ENCODE measurements around the gene MCTP2.
"Not testable (repeated sequence)": the region's sequence is repeated elsewhere in the genome, so short reads cannot be mapped to it uniquely, and the experiment has no call there.

MCTP2 gene

GRCh38 chr15:94476686-94477085, 245.3 kb downstream of the MCTP2 start:
- DNase-seq = no peak

DNA sequence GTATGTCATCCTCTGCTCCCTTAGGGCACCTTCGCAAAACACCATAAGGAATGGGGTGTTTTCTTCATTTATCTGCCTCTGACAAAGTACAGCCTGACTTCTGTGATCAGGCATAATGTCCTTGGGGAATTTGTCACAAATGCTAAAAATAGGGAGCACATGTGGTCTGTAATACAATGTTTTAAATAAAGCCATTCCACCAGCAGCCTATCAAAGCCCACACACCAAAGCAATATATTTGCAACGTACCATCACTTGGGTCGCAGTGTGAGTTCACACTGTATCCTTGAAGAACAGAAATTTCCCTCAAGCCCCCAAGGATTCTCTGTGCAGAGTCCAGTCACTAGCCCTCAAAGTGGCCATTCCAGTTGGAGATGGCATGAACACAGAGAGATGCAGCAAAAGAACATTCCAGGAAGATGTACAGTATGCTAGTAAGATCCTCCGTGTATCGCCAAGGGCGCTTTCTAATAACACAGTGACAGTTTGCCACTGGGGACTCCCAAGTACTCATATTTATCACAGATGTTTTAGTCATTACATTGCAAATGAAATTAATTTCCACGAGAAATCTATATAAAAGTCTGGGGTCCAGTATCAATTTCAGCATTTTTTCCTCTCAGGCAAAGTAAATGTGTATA, 246.7 kb downstream of the MCTP2 start:
- no peak for DNase-seq

DNA sequence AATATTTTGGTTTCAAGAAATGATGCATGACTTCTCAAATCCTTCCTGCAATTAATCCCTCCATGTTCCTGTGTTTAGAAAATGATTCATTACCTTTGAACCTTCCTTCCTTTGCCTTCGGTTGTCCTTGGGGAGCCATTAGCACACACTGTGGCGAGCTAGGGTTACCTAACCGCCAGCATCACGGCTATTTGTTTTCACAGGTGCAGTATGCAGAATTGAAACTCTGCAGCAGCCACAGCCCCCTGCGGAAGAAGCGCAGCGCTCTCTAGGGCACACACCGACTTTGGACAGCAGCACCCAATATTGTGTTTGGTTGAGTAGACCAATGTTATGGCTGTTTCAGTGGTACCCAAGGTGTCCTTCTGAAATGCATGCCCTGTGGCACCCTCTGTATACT, 247.4 kb downstream of the MCTP2 start:
- DNase-seq = no peak

- no peak for DNase-seq
Measured at GRCh38 chr15:94480289-94480834, 249.0 kb downstream of the MCTP2 start.

- no peak for DNase-seq
Measured at GRCh38 chr15:94485148-94485719, 253.9 kb downstream of the MCTP2 start.

DNA sequence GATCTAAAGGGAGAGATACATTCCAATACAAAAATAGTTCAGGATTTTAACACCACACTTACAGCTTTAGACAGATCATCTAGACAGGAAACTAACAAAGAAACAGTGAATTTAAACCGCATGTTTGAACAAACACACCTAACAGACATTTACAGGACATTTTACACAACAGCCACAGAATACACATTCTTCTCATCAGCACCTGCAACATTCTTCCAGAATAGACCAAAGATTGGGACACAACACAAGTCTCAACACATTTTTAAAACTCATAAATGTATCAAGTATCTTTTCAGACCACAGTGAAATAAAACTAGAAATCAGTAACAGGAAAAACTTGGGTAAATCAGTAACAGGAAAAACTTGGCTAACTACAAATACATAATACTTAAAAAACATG, 256.3 kb downstream of the MCTP2 start:
- no peak for DNase-seq

DNA sequence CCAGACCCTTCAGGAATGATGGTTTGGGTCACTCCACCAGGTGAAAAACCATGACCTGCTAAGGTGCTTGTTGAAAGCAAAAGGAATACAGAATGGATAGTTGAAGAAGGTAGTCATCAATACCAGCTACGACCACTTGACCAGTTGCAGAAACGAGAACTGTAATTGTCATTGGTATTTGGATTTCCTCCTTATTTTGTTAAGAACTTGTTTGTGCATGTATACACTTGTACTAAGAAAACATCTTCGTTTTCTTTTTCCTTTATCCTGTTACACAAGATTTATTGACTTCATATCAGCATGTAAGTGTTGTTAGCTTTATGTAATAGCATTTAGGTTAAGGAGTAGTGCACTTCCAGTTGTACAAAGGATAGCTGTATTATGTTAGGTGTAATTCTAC, 261.8 kb downstream of the MCTP2 start:
- no peak for DNase-seq

DNA sequence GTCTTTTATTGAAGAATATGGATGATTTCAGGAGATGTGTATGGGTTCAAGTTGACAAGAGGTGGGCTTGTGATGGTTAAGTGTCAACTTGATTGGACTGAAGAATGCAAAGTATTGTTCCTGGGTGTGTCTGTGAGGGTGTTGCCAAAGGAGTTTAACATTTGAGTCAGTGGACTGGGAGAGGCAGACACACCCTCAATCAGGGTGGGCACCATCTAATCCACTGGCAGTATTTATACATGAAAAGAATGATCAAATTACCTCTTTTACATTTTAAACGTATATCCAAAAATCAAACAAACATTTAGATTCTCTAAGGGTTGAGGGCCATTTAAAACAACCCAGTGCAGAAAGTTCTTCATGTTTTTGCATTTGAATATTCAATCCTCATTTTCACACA, 262.2 kb downstream of the MCTP2 start:
- not testable (repeated sequence) for DNase-seq

DNA sequence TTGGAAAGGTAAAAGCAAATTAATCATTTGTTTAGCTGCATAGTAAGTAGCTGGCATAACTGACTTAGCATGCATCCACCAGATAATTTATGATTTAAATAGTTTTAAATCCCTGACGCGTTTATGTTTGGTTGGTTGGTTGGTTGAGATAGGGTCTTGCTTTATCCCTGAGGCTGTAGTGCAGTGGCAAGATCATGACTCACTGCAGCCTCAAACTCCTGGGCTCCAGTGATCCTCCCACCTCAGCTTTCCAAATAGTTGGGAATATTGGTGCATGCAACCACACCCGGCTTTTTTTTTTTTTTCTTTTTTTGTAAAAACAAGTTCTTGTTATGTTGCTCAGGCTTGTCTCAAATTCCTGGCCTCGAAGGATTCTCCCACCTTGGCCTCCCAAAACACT, 263.4 kb downstream of the MCTP2 start:
- no peak for DNase-seq

DNA sequence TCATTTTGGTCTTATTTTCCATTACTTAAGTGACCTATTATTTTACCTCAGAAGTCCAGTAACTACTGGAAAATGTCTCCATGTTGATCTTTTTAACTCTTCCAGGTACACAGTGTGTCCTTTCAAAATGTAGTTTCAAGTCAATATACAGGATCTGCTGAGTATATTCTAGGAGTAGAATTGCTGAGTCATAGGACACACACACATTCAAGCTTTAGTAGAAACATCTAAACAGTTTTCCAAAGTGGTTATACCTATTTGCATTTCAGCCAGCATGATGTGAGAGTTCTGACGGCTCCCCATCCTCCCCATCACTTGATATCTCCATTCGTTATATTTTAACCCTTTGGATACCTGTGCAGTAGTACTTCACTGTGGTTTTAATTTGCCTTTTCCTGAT, 271.9 kb downstream of the MCTP2 start:
- no peak for DNase-seq

- no peak for DNase-seq
Measured at GRCh38 chr15:94509259-94509658, 277.9 kb downstream of the MCTP2 start.

DNA sequence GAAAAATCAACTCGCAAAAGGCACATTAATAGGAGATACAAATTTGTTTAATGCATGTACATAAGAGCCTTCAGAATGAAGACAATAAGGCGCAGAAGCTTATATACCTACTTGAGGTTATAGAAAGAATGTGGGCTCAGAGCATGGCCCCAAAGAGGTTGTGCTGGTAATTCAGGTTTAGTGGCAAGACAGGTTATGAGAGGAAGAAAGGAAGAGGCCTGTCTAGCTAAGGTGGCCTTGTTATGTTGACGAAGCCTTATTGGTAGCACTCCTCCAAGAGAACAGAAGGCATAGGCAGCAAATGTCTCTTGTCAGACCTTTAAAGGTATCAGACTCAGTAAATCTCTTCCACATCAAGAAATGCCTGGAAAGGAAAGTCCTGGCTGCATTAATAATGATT, 290.8 kb downstream of the MCTP2 start:
- DNase-seq = no peak

GRCh38 chr15:94523873-94524272, 292.5 kb downstream of the MCTP2 start:
- DNase-seq = no peak

DNA sequence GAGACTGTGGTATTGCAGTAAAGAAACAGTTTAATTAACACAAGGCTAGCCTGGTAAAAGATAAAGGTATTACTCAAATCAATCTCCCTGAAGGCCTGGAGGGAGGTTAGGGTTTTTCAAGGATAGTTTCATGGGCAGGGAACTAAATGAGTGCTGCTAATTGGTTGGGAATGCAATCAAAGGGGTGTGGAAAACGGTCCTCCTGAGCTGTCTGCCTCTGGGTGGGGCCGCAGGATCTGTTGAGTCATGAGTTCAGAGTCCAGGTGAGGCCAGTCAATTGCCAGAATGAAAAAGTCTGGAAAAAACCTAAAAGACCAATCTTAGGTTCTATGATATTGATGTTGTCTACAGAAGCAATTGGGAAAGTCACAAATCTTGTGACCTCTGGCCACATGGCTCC, 293.2 kb downstream of the MCTP2 start:
- DNase-seq = no peak

GRCh38 chr15:94526071-94526689, 294.8 kb downstream of the MCTP2 start:
- no peak for DNase-seq

DNA sequence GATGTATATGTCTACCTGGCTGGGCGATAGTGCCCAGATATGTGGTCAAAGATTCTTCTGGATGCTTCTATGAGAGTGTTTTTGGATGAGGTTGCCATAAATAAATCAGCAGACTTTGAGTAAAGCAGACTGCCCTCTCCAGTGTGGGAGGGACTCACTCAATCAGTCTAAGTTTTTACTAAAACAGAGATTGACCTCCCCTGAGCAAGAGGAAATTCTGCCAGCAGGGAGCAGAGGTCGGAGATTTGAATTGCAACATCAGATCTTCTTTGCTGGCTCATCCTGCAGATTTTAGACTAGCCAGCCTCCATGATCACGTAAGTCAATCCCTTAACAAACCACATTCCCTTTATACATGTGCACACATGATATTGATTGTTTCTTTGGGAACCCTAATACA, 300.9 kb downstream of the MCTP2 start:
- DNase-seq = no peak
